GM21515 (cell line): Measurements from ENCODE around the gene ALK.

Experiments
- ATAC-seq: cut with Tn5 transposase; IDR thresholded peaks from one replicate; pipeline ENCODE4 v1.9.1; 2021; ENCODE audit not compliant: unreplicated experiment

Gene ALK

GRCh38 chr2:29345236-29345635 lies 576.1 kb downstream of the ALK start:
- no peak for ATAC-seq

DNA sequence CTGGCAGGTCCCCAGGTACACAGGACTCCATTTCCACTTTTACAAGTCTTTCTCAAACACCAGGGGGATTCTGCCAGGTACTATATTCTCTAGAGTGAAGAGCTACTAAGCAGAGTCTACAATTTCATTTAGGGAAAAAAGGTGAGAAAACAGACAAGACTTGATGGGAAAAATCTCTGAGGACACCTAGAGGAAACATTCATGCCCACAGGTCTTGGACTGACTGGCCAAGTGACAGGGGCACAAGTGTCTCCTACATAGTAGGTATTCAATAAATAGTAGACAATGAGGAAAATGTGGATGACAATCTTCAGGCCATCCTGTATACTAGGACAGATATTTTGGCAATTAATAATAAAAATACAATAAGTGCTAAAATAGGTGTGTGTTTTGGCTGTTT lies 577.6 kb downstream of the ALK start:
- no peak for ATAC-seq

DNA sequence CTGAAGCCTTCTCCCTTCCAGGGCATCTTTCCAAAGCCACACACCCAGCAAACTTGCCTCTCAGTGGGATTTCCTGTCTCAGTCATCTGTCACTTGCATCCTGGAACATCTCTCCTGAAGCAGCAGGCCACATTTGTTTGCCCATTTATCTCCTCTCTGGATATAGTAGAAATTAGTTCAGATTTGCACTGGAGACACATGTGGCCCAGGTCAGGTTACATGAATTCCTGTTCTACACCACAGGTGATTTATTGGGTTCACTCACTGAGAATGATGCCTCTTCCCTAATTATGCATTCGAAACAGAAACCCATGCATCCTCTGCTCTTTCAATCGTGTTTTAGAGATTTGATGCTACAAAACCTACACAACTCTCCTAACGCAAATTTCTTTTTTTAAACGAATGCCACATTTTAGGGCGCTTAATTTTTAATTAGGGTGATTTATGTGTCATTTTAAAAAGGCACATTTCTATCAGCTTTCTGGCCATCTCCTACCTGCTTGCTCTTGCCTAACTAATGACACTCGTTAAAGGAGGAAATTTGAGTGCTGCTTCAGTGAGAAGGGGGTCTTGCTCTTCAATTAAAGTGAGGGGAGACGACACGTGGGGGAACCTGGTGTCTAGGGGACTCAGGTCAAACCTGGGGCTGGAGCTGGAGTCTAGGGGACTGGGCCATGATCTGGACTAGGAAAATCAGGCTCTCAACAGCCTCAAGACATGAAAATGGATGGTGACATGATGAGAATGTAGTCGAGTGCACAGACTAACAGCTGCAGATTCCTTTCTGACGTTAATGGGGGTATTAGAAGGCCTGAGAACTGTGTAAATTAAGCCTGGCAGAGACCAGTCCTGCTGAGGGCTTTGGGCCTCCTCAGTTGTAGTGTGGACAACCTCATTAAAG lies 584.8 kb downstream of the ALK start:
- ATAC-seq, result no peak

DNA sequence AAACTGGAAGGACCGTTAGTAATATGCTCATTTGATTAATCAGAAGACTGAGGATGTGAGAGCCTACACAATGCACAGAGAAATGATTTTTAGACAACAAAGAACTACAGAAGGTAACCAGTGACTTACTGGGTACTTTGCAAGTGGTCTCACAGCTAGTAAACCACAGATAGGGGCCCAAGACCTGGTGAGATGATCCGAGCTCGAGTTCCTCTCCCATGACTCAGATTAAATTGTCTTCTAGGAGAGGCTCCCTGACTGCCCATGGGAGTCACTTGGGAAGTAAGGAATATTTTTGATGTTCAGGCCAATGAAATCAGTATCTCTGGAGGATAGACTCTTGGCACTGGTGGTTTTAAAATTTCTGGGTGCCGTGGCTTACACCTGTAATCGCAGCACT lies 586.0 kb downstream of the ALK start:
- ATAC-seq, result no peak

DNA sequence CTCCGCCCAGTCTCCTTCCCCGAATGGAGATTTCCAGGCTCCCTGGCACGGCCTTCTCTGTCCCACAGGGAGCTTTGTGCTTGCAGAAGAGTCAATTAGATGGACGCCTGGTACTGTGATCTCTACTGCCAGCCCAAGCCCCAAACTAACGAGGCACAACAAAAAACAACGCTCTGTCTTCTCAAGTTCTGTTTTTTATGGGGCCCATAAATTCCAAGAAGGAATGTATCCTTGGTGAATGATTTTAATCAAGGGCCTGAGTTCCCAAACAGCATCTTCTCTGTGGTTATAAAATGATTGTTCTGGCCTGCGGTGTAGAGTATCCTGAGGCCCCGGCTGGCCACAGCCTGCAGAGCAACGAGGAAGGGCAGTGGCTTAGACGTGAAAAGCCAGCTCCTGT lies 586.7 kb downstream of the ALK start:
- no peak for ATAC-seq

- ATAC-seq, result no peak
These were observed 588.8 kb downstream of the ALK start for GRCh38 chr2:29332540-29332939.

GRCh38 chr2:29329899-29330298 lies 591.5 kb downstream of the ALK start:
- no peak for ATAC-seq

DNA sequence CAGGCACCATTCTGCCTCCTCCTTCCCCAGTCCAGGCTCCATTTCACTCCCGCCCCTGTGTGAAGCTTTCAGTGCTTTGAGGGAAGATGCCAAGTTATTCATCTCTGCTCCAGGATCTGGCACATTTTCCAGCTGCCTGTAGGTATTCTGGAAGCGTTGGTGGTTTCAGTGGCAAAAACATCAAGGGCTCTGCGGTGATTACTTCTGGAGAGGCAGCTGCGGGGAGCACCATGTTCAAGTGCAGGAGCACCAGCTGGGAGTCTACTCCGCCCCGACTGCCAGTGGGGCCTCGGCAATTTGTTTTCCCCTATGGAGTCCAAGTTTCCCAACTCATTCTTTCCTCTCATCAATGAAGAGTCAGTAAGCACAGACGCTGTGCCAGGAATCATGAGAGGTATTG lies 594.5 kb downstream of the ALK start:
- ATAC-seq, result no peak

- no peak for ATAC-seq
These were observed 595.8 kb downstream of the ALK start for GRCh38 chr2:29325544-29325943.

- ATAC-seq, result no peak
These were observed 597.4 kb downstream of the ALK start for GRCh38 chr2:29323961-29324360.

- ATAC-seq, result no peak
These were observed 598.1 kb downstream of the ALK start for GRCh38 chr2:29323301-29323700.

GRCh38 chr2:29322011-29322410 lies 599.4 kb downstream of the ALK start:
- ATAC-seq, result no peak

- ATAC-seq, result no peak
These were observed 603.4 kb downstream of the ALK start for GRCh38 chr2:29317801-29318485.

DNA sequence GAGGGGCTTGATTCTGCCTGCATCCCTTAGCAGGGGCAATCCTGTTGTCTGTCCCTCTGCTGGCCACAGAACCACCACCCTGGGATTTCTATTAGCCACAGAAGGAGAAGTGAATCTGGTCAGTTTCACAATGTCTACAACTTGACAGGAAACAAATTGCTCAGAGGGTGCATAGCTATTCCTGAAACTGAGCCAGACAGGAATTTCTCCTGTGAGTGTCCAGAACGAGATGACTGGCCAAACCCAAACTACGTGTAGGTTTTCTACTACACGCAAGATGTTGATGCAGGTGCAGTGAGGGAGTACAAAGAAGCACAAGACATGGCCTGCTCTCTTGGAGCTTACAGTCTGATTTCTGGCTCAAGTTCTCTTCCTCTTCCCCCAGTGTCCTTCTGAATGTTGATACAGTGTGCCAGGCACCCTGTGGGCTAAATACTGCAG lies 604.3 kb downstream of the ALK start:
- ATAC-seq, result peak; percentile 48

DNA sequence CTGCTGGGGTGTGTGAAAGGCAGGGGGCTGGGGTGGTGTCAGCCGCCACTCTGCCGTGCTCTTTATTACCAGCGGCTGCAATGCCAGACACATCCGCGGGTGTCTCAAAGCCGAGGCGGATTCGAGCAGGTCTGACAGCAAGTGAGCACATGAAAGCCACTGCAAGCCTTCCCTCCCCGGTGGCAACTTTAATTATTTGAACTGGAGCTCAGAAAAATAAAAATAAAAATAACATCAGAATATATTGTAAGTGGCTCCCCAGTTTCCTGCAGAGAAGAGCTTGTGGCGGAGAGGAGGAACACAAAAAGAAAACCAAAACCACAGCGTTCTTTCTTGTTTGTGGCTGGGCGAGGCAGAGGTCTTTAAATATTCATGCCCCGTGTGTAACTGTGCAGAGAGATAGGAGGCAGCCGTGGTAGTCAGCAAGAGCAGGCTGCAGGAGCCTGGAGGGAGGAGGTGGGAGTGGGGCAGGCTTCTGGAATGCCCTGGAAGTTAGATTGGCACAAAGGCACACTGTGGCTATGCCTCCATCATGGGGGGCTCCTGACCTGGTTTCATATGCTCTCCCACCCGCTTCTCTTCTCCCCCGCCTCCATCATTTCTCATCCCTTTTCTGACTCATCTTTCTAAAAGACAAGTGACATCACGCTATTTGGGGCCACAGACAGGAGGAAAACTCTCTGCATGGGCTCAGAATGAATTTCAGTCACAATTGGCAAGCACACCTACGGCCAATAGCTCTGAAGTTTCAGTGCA lies 606.4 kb downstream of the ALK start:
- peak; percentile 78 for ATAC-seq

- ATAC-seq, result no peak
These were observed 609.9 kb downstream of the ALK start for GRCh38 chr2:29311458-29311857.

DNA sequence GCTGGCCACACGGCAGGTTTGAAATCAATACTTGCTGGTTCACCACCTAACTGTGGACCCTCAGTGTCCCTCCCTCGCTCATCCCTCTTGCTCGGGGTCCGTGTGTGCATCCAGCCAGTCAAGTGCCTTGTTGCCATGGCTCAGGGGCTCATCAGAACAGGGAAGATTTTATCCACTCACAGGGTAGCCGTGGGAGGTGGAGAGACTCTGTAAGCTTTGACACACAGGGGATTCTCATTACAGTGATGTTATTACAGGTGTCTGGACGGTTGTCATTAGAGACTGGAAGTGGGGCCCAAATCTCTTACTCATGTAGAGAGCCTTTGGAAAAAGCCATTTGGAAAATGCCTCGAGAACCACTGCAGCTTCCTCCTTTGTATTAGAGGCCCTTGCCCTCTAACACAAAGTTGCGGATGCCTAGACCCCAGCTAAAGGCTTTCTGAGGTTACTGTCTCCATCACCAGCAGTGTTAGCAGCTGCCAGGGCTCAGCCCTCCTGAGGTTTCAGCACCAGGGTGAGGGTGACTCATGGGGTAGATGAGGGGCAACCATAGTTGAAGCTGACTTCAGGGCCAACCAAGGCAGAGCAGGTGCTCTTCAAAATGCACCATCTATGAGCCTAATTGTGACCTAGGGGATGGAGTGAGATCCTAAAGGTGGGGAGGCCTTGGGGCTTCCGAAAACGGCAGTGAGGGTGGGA lies 610.6 kb downstream of the ALK start:
- ATAC-seq, result no peak

GRCh38 chr2:29309090-29310029 lies 612.0 kb downstream of the ALK start:
- ATAC-seq, result peak; percentile 75

- ATAC-seq, result no peak
These were observed 613.0 kb downstream of the ALK start for GRCh38 chr2:29308366-29308765.

DNA sequence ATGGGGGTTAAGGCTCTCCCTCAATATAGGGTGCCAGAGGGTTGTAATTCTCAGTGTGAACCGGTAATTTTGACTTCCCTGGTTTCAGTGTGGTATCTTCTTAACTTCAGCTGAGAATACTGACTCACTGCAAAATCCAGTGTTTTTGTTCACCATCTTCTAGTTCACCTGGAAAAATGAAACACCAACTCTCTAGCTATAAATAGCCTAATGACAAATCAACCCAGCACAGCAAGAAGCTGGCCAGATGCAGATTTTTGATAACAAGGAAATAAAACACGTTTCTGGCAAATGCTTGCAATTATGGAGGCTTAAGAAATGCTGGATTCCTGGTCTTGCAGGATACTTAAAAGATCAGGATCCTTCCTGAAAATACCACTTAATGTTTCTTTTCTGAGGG lies 613.9 kb downstream of the ALK start:
- ATAC-seq, result no peak
